Stimulated activated CD4-positive, alpha-beta T cell treated with anti-CD3 and anti-CD28 coated beads, Interleukin-1b, Interleukin-23, amount 100 ng/mL, for 24 hours (primary cell): Measurements from ENCODE around the gene GFRA3.
"Not testable (repeated sequence)": the region's sequence is repeated elsewhere in the genome, so short reads cannot be mapped to it uniquely, and the experiment has no call there.

Experiments used
- DNase-seq, 4 experiments: peaks; one replicate each; pipeline ENCODE4 v3.0.0-alpha.2; 2020; ENCODE audit warnings: low read depth in 4 of 4, low spot score in 1 of 4

GFRA3 gene, protein sequence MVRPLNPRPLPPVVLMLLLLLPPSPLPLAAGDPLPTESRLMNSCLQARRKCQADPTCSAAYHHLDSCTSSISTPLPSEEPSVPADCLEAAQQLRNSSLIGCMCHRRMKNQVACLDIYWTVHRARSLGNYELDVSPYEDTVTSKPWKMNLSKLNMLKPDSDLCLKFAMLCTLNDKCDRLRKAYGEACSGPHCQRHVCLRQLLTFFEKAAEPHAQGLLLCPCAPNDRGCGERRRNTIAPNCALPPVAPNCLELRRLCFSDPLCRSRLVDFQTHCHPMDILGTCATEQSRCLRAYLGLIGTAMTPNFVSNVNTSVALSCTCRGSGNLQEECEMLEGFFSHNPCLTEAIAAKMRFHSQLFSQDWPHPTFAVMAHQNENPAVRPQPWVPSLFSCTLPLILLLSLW

DNA sequence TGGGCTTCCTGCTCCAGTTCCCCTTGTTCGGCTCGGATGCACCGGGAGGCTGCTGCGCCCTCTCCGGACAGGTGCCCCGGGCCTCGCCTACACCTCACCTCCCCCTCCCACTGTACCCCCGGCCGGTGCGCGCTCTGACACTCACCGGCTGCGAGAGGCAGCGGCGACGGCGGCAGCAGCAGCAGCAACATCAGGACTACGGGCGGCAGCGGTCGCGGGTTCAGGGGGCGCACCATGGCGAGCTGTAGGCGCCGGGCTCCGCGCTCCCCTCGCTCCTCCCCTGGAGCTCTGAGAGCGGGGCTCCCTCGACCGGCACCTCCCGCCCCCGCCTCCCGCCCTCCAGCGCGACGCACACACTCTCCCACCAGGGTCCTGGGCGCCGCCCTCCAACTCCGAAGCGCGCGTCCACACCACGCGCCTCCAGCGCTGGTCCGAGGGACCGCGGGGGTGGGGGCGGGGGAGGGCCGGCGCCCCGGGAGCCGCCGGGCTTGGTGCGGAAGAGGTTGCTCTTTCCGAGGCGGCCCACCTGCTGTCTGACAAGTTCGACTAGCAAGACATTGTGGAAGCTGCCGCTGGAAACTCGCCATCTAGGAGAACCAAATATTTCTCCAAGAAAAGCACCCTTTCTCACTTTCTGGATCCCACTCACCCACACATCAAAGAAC is at the start of gene GFRA3:
GFRA3 (minus strand) TSS at position 433 of the 665 bp plus-strand sequence; CDS start at position 236, 197 bp downstream.
- DNase-seq: no peak

GRCh38 chr5:138318211-138318610 is 43.8 kb upstream of the GFRA3 start:
- not testable (repeated sequence) for DNase-seq

DNA sequence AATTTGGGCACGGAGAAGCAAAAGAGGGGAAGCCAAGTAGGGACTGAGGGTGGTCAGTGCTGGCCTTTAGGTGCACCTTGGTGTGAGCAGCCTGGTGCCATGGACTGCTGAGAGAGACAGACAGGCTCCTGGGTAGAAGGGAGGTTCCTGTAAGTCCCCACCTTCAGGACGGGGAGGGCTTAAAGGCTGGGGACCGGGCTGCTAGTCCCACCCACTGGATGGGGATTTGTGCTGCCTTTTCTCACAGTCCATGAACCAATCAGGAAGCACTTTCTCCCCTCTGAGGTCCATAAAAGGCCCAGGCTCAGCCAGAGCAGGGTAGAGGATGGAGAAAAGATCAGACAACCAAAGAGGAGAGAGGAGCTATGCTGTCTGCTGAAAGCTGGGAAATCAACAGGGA is 41.9 kb upstream of the GFRA3 start:
- DNase-seq: no peak

DNA sequence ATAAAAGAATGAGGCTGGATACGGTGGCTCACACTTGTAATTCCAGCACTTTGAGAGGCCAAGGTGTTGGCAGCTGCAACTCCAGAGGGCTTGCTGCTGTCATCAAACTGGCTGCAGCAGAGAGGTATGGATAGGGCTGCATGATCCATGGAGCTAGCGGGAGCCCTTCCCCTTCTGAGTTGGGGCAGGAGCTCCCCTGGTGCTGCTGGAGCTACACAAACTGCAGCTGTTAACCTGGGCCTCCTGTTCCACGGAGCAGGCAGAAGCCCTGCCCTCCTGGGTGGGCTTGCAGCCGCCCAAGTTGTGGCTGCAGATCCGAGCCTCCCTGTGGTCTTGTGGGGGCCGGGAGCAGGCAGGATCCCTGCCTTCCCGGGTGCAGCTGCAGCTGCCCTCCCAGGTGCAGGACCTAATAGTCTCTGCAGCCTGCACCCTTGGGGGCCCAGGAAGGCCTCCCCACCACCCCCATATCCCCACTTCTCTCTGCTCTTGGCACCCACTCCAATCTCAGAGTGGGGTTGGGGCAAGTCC is 41.4 kb upstream of the GFRA3 start:
- DNase-seq: no peak

DNA sequence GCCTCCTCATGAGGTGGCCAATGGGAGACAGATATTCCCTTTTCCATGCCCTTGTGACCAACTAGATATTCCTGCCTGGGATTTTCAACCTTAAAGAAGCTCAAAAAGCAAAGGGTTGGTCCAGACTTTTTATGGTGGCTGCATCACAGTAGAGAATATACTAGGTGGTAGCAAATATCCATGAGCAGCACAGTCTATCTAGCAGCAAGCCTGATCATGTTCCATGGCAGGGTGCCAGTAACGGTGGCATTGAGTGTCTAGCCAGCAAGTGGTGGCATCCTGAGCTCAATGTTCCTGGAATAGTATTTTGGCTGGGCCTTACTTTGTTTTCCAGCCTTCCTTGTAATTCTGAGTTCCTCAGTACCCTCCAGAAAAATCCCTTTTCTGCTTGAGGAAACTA is 31.4 kb upstream of the GFRA3 start:
- no peak for DNase-seq

GRCh38 chr5:138303372-138303771 is 29.0 kb upstream of the GFRA3 start:
- no peak for DNase-seq

GRCh38 chr5:138289296-138289695 is 14.9 kb upstream of the GFRA3 start:
- DNase-seq: no peak

DNA sequence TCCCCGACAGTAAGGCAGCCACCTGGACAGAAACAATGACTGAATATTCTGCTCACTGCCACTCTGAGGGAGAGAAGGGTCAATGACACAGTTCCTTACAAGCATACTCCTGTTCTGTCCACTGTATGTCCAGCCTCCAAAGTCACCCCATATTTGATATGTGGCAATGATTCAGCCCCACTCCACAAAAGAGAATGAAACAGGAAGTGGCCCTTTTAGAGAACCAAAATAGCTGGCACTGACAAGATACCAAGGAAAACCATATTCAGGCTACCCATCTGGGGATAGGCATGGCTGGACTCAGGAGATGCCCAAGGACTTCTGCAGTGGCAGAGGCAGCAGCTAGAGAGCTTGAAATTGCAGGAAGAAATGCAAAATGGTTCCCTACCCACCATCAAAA is 12.8 kb upstream of the GFRA3 start:
- DNase-seq: no peak

DNA sequence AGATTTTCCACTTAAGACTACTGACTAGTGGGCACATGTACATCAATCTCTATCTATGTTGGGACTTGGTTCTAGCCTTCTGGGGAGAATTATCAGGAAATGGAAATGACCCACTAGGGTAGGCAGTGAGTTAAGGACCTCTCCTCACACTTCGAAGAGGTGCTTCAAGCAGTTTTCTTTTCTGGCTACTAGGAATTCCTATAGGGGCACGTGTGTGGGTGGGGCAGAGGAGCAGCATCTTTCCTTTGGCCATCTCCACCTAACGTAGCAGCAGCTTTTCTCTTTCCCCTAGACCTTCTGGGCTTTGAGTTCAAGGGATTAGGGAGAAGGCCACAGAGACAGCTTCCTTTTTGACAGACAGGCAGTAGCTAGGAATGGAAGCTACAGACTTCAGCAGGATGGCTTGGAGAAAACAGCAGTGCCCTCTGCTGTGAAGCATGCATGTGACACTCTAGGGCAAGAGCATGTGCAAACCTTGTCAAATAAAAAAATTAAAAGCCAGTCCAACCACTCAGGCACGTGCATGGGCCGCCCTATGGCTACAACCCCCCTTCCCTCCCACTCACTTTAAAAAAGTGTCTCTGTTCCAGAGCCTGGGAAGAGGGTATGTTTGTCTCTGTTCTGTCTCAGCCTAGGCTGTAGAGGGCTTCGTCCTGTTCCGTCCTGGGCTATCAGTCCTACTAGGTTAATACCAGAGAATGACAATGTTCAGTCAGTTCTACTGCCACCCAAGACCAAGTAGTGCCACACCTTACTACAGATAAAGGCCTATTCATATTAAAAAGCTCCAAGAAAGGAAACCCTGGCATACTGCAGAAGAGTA is 8.7 kb upstream of the GFRA3 start:
- no peak for DNase-seq

GRCh38 chr5:138280915-138281314 is 6.5 kb upstream of the GFRA3 start:
- no peak for DNase-seq

- DNase-seq: no peak
Observed at GRCh38 chr5:138276402-138277054, 2.1 kb upstream of the GFRA3 start.

DNA sequence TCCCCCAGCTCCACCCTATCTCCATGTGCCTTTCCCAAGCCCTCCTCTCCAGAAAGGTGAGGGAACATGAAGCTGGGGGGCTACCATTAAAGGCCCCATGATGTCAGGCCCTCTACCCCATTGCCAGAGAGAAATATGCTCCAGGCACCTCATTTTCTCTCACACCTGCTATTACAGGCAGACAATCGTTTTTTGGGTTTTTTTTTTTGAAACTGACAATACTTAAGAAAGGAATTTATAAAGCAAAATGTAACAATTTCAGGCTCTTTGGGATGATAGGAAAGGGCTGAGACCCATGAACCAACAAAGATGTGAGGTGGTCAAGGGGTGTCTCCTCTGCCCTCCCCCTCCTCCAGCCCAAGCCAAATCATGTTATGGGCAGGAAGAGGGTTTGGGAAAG is 1.5 kb upstream of the GFRA3 start:
- no peak for DNase-seq

DNA sequence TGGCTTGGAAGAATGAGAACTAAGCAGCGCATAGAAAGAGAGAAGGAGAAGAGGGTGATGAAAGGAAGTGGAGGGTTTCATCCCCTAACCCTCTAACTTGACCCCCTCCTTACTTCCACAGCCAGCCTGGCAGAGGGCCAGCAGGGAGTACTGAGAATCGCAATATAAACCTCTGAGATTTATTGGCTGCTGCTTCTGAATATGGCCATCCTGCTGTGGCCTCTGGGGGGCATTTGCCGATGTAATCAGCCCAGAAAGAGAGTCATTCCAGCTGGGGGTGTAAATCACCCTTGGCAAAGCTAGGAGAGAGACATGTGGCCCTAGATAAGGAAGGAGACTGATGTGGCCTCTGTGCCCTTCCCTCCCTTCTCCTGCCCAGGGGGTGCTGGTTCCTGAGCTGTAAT is 960 bp upstream of the GFRA3 start:
- no peak for DNase-seq

DNA sequence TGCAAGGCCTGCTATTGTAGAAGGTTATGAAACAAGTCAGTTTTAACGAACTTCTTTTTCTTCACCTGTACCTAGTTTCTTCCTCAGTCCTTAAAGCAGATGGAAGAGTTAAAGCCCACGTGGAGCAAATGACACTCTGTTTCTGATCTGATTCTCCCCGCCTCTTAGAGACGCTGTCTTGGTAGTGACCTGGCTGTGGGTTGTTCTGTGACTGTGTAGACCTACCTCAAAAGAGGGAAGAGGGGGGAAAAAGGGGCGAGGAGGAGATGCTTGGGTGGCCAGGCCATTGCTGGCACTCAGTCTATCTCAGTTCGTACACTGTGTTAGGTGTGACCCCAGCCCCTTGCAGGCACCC is 610 bp downstream of the GFRA3 start:
- no peak for DNase-seq

DNA sequence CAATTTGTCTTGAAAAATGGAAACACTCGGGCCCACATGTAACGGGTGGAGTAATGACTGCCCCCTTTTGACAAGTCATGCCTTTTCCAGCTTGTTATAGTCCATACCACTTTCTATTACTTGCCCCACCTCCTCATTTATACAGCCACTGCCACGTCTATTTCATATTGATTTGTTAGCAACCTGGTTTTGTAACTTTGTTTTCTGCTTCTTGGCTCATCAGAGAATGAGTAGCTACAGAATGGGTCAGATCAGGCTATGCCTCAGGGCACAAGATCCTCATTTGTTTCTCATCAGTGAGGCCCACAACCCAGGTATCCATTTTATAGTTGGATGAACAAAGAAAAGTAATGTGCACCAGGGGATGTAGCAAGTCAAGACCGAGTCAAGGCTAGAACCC is 1.7 kb downstream of the GFRA3 start:
- DNase-seq: no peak

DNA sequence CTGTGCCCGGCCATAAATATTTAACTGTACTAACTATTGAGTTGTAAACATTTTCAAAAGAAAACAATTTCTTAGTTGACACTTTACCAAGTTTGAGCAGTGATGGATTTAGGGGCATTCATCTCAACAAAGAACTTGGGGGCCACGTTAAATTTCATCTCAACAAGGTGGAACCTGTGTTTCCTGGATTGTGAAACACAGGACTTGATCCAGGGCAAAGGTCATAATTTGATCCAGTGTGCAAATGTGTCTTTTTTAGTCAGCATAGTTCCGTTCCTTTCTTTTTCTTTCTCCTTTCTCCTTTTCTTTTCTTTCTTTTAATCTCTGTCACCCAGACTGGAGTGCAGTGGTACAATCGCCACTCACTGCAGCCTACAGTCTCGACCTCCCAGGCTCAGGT is 3.1 kb downstream of the GFRA3 start:
- DNase-seq: no peak

DNA sequence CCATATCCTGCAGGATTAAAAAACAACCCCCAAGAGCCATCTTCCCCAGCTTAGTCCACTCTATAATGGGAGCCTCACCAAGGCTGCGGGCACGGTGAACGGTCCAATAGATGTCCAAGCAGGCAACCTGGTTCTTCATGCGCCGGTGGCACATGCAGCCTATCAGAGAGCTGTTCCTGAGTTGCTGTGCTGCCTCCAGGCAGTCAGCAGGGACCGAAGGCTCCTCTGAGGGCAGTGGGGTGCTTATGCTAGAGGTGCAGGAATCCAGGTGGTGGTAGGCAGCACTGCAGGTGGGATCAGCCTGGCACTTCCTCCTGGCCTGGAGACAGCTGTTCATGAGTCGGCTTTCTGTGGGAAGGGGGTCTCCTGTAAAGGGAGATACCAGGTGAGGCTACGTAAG is 10.2 kb downstream of the GFRA3 start:
- no peak for DNase-seq

DNA sequence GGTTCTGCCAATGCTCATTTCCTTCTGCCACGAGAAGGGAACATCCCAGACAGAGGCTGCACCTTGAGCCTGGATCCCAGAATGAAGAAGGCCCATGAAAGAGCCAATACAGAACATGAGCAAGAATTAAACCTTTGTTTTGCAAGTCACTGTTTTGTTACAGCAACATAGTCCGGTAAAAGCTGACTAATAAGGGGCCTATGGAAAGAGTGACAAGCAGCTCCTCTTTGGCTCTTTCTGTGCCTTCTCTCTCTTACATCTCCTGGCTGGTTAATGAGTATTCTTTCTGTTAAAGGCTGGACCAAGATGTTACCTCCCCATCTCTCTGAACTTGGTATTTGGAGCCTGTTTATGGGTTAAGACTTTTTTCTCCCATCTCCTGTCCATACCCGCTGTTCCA is 10.8 kb downstream of the GFRA3 start:
- DNase-seq: no peak

- no peak for DNase-seq
Observed at GRCh38 chr5:138258704-138259292, 15.6 kb downstream of the GFRA3 start.

DNA sequence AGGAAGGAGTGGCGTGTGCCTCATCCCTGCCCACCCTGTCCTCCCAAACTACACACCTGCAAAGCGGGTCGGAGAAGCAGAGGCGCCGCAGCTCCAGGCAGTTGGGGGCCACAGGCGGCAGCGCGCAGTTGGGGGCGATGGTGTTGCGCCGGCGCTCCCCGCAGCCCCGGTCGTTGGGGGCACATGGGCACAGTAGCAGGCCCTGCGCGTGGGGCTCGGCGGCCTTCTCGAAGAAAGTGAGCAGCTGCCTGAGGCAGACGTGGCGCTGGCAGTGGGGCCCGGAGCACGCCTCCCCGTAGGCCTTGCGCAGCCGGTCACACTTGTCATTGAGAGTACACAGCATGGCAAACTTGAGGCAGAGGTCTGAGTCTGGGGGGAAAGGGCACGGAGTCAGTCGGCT is 16.8 kb downstream of the GFRA3 start:
- no peak for DNase-seq

DNA sequence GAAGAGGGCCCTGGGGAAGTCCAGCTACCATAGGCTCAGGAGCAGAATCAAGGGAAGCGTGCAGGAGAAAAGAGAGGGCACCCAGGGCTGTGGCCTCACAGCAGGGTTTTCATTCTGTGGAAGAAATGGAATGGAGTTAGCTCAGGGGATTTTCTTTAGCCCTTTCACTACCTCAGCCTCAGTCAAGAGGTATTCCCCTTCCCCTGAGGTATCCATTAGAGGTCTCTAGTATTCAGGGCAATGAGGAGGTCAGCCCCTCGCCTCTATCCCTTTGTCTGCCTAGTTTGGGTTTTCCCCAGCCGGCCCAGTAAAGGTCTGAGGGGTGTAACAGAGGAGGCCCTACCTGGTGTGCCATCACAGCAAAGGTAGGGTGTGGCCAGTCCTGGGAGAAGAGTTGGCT is 21.5 kb downstream of the GFRA3 start:
- no peak for DNase-seq
